ENCODE results near the gene MARK2.

DNA sequence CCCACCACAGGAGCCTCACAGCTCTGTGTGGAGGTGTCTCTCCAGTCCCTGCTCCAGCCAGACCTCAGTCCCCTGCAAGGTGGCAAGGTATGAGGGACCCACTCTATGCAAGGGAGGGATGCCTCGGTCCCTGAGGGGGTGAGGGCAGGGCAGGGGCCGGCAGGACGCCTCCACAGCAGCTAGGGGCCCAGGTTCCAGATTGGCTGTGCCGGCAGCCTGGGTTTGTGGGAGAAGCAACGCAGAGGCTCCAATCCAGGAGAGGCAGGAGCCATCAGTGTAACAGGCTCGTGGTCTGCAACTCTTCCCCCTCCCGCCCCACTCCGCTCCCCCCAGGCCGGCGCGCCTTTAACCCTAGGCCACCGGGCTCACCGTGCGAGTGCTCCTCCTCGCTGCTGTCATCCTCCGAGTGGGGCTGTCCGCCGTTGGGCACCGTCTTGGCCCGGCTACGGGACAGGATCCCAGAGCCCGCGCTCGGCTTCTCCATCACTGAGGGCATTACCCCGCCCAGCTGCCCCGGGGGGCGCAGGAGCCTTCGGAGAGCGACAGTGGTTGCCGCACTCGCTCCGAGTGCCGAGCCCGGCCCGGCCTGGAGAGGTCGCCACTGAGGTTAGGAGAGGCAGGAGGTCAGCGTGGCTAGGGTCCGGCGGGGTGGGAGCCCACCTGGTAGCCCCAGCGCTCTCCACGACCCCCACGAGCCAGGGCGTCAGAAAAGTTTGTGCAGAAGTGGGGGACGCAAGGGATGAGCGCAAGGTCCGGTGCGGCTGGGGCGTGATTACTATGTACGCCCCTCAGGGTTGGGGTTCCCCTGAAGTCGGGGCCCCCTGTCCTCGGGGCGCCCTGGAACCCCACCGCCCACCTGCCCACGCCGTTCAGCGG, 77.3 kb downstream of the MARK2 start:
- TF ChIP-seq, protein P1, sequence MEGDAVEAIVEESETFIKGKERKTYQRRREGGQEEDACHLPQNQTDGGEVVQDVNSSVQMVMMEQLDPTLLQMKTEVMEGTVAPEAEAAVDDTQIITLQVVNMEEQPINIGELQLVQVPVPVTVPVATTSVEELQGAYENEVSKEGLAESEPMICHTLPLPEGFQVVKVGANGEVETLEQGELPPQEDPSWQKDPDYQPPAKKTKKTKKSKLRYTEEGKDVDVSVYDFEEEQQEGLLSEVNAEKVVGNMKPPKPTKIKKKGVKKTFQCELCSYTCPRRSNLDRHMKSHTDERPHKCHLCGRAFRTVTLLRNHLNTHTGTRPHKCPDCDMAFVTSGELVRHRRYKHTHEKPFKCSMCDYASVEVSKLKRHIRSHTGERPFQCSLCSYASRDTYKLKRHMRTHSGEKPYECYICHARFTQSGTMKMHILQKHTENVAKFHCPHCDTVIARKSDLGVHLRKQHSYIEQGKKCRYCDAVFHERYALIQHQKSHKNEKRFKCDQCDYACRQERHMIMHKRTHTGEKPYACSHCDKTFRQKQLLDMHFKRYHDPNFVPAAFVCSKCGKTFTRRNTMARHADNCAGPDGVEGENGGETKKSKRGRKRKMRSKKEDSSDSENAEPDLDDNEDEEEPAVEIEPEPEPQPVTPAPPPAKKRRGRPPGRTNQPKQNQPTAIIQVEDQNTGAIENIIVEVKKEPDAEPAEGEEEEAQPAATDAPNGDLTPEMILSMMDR (IDR thresholded peaks at IDR 0.05 in 2 of 3, conservative IDR thresholded peaks at IDR 0.05 in 1 of 3; ENCODE audit: control insufficient read depth in 2 of 3, extremely low read depth in 1 of 3, insufficient read depth in 1 of 3, low read depth in 3 of 3, low read length in 3 of 3), result peak; percentile 36 to 56 (median 36)
- TF ChIP-seq ATF7 (IDR thresholded peaks at IDR 0.05; ENCODE audit: low read depth) (no peak), ZNF274 (IDR thresholded peaks at IDR 0.05; ENCODE audit: insufficient read depth, insufficient read length) (no peak), TAF1 (IDR thresholded peaks at IDR 0.05; ENCODE audit: borderline replicate concordance, low read depth, low read length) (no peak)

Data from GM12878 (cell line).